ENCODE data around the gene PTPRN2. TPM values are rescaled to one million over a fixed set of nuclear protein-coding genes. Genes with fewer than 3 reads are reported as not detected.

Gene PTPRN2
- total and polyA plus RNA-seq, 2 of the 8 experiments (the other 6 are each of a cell fraction or from before 2014, with no cell fraction given): 2.6 to 4.5 TPM

DNA sequence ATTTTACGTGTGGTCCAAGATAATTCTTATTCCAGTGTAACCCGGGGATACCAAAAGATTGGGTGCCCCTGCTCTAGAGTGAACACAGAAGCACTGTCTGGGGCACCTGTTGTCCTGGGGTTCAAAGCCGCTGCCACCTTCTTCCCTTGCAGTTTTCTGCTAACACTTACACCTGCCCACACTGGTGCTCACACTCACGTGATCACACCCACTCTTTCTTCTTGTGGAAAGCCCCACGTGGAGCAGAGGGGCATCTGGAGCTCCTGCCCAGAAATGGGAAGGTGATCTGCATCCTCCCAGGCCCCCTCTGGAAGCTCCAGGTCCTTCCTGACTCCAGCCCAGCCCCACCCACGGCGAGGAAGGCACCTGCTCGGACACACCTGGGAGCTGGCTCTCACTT lies 42.9 kb downstream of the PTPRN2 start:
- no peak overlapping the region for H3K56ac ChIP-seq (replicated peaks; ENCODE audit: insufficient read length, low read depth, low read length)
- no peaks in the 10 kb centered on the region for H3K79me1 ChIP-seq (ENCODE audit: low read depth, low read length)
- no peak overlapping the region for H3K14ac ChIP-seq (ENCODE audit: insufficient read length)
- H3K27ac ChIP-seq (ENCODE audit: low read depth, low read length): no peak overlapping the region
- no peak overlapping the region for H3K4me3 ChIP-seq (ENCODE audit: extremely low read depth in 1 of 4, insufficient read depth in 2 of 4, low read depth in 3 of 4, low read length in 4 of 4)
- no peak overlapping the region for H2BK120ac ChIP-seq (replicated peaks; ENCODE audit: low read depth, low read length)
- WGBS, 2 experiments (ENCODE audit: extremely low coverage in 1 of 2, insufficient coverage in 1 of 2, insufficient read length in 1 of 2, insufficient replicate concordance in 2 of 2, low coverage in 1 of 2, low lambda C conversion rate in 2 of 2, missing lambda C conversion rate in 1 of 2): 80% methylated on average over 6 of the region's 8 CpGs; no CpG with 5 or more reads in 1 of the 2 experiments
- H2BK15ac ChIP-seq (ENCODE audit: low read length): no peak overlapping the region
- no peaks in the 10 kb centered on the region for H3K79me2 ChIP-seq (ENCODE audit: control insufficient read depth in 1 of 2, insufficient read depth in 2 of 2, low read length in 2 of 2)
- H4K8ac ChIP-seq (ENCODE audit: extremely low read depth, insufficient read depth, low read length): no peak overlapping the region
- TF ChIP-seq, protein P1, sequence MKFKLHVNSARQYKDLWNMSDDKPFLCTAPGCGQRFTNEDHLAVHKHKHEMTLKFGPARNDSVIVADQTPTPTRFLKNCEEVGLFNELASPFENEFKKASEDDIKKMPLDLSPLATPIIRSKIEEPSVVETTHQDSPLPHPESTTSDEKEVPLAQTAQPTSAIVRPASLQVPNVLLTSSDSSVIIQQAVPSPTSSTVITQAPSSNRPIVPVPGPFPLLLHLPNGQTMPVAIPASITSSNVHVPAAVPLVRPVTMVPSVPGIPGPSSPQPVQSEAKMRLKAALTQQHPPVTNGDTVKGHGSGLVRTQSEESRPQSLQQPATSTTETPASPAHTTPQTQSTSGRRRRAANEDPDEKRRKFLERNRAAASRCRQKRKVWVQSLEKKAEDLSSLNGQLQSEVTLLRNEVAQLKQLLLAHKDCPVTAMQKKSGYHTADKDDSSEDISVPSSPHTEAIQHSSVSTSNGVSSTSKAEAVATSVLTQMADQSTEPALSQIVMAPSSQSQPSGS (IDR thresholded peaks at IDR 0.05; ENCODE audit: low read length): no peak
- TF ChIP-seq CHD1 (IDR thresholded peaks at IDR 0.05; ENCODE audit: low read depth, low read length) (no peak), SIX5 (IDR thresholded peaks at IDR 0.05; ENCODE audit: low read depth, low read length) (no peak), ZNF274 (IDR thresholded peaks at IDR 0.05; ENCODE audit: borderline replicate concordance, extremely low read depth, low read length) (no peak)
- H2AFZ ChIP-seq (ENCODE audit: low read length): no peak overlapping the region
- H3K23me2 ChIP-seq (ENCODE audit: low read depth, low read length): no peaks in the 10 kb centered on the region
- CTCF ChIA-PET (ENCODE audit: partially characterized antibody): interaction anchor here (1.0 to 1.1 kb wide), 3 partner anchors 12 to 103 kb away, joined by 3 to 4 read pairs (median 3); no protein-coding TSS in a partner anchor
- DNase-seq (ENCODE audit: low read depth in 1 of 2, low spot score in 2 of 2): no peak
- no peak for FAIRE-seq
- H3K4me1 ChIP-seq (replicated peaks in 1 of 4; ENCODE audit: control insufficient read depth in 3 of 4, insufficient read depth in 4 of 4, low read length in 3 of 4): peaks cover 0 to 12% (median 6%) of the 10 kb centered on the region in 4 experiments; a peak in 4 of 7 replicates
- no peak overlapping the region for H3K18ac ChIP-seq (ENCODE audit: extremely low read depth, low read length)
- no peak overlapping the region for H2AK5ac ChIP-seq (ENCODE audit: low read depth, low read length)
- H3K9me3 ChIP-seq (ENCODE audit: insufficient read depth in 2 of 2, low read depth in 1 of 2, low read length in 1 of 2): no peaks in the 10 kb centered on the region
- no peak overlapping the region for H3K4me2 ChIP-seq (ENCODE audit: insufficient read depth in 1 of 2, low read depth in 2 of 2, low read length in 2 of 2)
- no peak overlapping the region for H4K91ac ChIP-seq (replicated peaks; ENCODE audit: insufficient read length, low read length)
- POLR2A ChIA-PET (ENCODE audit: partially characterized antibody): no interaction called here
- H3K4ac ChIP-seq (replicated peaks; ENCODE audit: insufficient read length, low read depth, low read length): no peak overlapping the region
- no peak overlapping the region for H2BK12ac ChIP-seq (ENCODE audit: low read depth, low read length)
- no peaks in the 10 kb centered on the region for H3K27me3 ChIP-seq (replicated peaks in 1 of 4; ENCODE audit: control insufficient read depth in 3 of 4, extremely low read depth in 1 of 4, insufficient read depth in 3 of 4, low read length in 3 of 4)
- H3K36me3 ChIP-seq (ENCODE audit: control insufficient read depth in 2 of 4, insufficient read depth in 4 of 4, low read length in 3 of 4): no peaks in the 10 kb centered on the region
- H3K23ac ChIP-seq (ENCODE audit: insufficient read length): no peak overlapping the region
- H4K5ac ChIP-seq (ENCODE audit: insufficient read length, low read depth, low read length): no peak overlapping the region
- H2BK5ac ChIP-seq (ENCODE audit: low read depth, low read length): no peak overlapping the region
- H4K20me1 ChIP-seq (replicated peaks in 1 of 2; ENCODE audit: control insufficient read depth in 1 of 2, insufficient read depth in 2 of 2, low read length in 2 of 2): no peaks in the 10 kb centered on the region
- H2BK20ac ChIP-seq (ENCODE audit: low read length): no peak overlapping the region
- no peak overlapping the region for H3K9ac ChIP-seq (replicated peaks in 1 of 4; ENCODE audit: extremely low read depth in 1 of 4, low read depth in 3 of 4, low read length in 3 of 4)

Data from H1 (cell line).